ENCODE data around the gene GAS2. TPM values are rescaled to one million over a fixed set of nuclear protein-coding genes. Genes with fewer than 3 reads are reported as not detected.
A peak's percentile ranks its signal among the peaks of the same experiment; 100 is the strongest.

GAS2 gene
- total and polyA plus RNA-seq, 9 of the 15 experiments (the other 6 are each of a cell fraction or from before 2014, with no cell fraction given) = 0.77 to 1.9 (median 1.1) TPM

DNA sequence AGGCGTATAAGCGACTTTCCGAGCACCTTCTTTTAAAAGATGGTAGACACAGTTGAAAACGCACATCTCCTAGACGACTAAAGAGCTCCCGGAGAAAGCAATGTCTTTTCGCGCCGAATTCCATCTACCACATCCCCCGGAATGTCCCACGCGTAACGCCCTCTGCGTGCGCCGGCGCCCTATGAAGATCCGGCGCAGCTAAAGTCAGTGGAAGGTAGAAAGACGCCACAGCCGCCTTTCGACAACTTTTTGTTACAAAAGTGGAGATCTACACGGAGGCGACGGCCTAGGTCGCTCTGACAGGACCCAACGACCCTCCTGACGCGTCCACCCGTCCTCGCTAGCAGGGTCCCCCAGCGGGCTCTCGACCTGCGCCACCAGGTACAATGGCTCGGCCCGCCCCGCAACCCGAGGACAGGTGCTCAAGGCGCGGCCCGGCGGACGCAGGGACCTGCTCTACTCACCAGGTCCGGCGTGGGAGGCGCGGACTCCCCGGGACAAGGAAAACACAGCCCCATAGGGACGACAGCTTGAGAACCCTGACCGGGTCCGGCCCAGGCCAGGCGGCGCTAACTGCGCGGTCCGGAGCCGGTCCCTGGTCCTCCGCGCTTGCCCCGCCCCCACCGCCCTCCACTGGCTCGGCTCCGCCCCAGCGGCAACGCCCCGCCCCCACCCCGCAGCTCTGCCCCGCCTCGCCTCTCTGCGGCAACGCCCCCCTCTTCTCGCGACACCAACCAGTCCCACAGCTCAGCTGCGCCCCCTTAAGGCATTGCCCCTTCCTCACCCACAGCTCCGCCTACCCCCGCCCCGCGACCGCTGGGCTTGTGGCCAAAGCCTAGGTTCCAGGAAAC is 163.0 kb downstream of the GAS2 start, which contains the start of gene SVIP (continued):
- TF ChIP-seq CHD4 (IDR thresholded peaks at IDR 0.05; ENCODE audit: insufficient read depth, insufficient replicate concordance, low read depth, low read length, poor library complexity, severe bottlenecking) (no peak), SREBF2 (CRISPR knock-in tag; IDR thresholded peaks at IDR 0.05) (no peak), POLR2G (IDR thresholded peaks at IDR 0.05; ENCODE audit: low read depth, low read length) (peak; percentile 93), ZC3H4 (CRISPR knock-in tag; IDR thresholded peaks at IDR 0.05; ENCODE audit: borderline replicate concordance) (no peak), KLF16 (IDR thresholded peaks at IDR 0.05) (peak; percentile 35; the same call in 1 of the 2 replicates), CCAR2 (IDR thresholded peaks at IDR 0.05; ENCODE audit: low read depth, low read length) (no peak), KDM5B (IDR thresholded peaks at IDR 0.05; ENCODE audit: insufficient replicate concordance, low read depth, low read length) (peak; percentile 89), CHCHD3 (CRISPR knock-in tag; IDR thresholded peaks at IDR 0.05) (no peak), NBN (IDR thresholded peaks at IDR 0.05; ENCODE audit: low read depth) (no peak), NFIX (CRISPR knock-in tag; IDR thresholded peaks at IDR 0.05; ENCODE audit: low read depth) (no peak), HMG20B (CRISPR knock-in tag; IDR thresholded peaks at IDR 0.05) (no peak), ZNF764 (CRISPR knock-in tag; IDR thresholded peaks at IDR 0.05; ENCODE audit: low read depth) (no peak), HEY1 (CRISPR knock-in tag; IDR thresholded peaks at IDR 0.05; ENCODE audit: borderline replicate concordance) (no peak), ZNF165 (CRISPR knock-in tag; IDR thresholded peaks at IDR 0.05; ENCODE audit: borderline replicate concordance) (no peak), NRF1 (conservative IDR thresholded peaks at IDR 0.05 in 1 of 2, IDR thresholded peaks at IDR 0.05 in 1 of 2) (peak; percentile 87 to 89)
- TF ChIP-seq, protein P1, sequence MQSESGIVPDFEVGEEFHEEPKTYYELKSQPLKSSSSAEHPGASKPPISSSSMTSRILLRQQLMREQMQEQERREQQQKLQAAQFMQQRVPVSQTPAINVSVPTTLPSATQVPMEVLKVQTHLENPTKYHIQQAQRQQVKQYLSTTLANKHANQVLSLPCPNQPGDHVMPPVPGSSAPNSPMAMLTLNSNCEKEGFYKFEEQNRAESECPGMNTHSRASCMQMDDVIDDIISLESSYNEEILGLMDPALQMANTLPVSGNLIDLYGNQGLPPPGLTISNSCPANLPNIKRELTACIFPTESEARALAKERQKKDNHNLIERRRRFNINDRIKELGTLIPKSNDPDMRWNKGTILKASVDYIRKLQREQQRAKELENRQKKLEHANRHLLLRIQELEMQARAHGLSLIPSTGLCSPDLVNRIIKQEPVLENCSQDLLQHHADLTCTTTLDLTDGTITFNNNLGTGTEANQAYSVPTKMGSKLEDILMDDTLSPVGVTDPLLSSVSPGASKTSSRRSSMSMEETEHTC (IDR thresholded peaks at IDR 0.05) = no peak
- TF ChIP-seq, protein P2, sequence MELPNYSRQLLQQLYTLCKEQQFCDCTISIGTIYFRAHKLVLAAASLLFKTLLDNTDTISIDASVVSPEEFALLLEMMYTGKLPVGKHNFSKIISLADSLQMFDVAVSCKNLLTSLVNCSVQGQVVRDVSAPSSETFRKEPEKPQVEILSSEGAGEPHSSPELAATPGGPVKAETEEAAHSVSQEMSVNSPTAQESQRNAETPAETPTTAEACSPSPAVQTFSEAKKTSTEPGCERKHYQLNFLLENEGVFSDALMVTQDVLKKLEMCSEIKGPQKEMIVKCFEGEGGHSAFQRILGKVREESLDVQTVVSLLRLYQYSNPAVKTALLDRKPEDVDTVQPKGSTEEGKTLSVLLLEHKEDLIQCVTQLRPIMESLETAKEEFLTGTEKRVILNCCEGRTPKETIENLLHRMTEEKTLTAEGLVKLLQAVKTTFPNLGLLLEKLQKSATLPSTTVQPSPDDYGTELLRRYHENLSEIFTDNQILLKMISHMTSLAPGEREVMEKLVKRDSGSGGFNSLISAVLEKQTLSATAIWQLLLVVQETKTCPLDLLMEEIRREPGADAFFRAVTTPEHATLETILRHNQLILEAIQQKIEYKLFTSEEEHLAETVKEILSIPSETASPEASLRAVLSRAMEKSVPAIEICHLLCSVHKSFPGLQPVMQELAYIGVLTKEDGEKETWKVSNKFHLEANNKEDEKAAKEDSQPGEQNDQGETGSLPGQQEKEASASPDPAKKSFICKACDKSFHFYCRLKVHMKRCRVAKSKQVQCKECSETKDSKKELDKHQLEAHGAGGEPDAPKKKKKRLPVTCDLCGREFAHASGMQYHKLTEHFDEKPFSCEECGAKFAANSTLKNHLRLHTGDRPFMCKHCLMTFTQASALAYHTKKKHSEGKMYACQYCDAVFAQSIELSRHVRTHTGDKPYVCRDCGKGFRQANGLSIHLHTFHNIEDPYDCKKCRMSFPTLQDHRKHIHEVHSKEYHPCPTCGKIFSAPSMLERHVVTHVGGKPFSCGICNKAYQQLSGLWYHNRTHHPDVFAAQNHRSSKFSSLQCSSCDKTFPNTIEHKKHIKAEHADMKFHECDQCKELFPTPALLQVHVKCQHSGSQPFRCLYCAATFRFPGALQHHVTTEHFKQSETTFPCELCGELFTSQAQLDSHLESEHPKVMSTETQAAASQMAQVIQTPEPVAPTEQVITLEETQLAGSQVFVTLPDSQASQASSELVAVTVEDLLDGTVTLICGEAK (IDR thresholded peaks at IDR 0.05) = no peak
- TF ChIP-seq, protein P2 (CRISPR knock-in tag; IDR thresholded peaks at IDR 0.05) = no peak

All from K562 (cell line).